BLaER1 (cell line): ENCODE data around the gene DMKN.

Experiments used
- H3K27ac ChIP-seq: shearing (Covaris generic); formaldehyde crosslinking; 2 replicates; pipeline ENCODE4 v1.8.1; 2022
- H3K27me3 ChIP-seq: shearing (Covaris generic); formaldehyde crosslinking; 2 replicates; pipeline ENCODE4 v1.8.1; 2022
- H3K36me3 ChIP-seq: shearing (Covaris generic); formaldehyde crosslinking; 2 replicates; pipeline ENCODE4 v1.8.1; 2022
- H3K4me1 ChIP-seq: shearing (Covaris generic); formaldehyde crosslinking; 2 replicates; pipeline ENCODE4 v1.8.1; 2022
- H3K4me2 ChIP-seq: shearing (Covaris generic); formaldehyde crosslinking; 2 replicates; pipeline ENCODE4 v1.8.1; 2022
- H3K4me3 ChIP-seq: shearing (Covaris generic); formaldehyde crosslinking; 2 replicates; pipeline ENCODE4 v1.8.1; 2022
- H3K9ac ChIP-seq: shearing (Covaris generic); formaldehyde crosslinking; 2 replicates; pipeline ENCODE4 v1.8.1; 2022
- H3K9me3 ChIP-seq: shearing (Covaris generic); formaldehyde crosslinking; 2 replicates; pipeline ENCODE4 v1.8.1; 2022
- H4K20me1 ChIP-seq: shearing (Covaris generic); formaldehyde crosslinking; 2 replicates; pipeline ENCODE4 v1.8.1; 2022
- Cebpa-rat ChIP-seq: shearing (Covaris generic); IDR thresholded peaks from 2 replicates; pipeline ENCODE4 v1.8.1; 2022

DMKN gene

DNA sequence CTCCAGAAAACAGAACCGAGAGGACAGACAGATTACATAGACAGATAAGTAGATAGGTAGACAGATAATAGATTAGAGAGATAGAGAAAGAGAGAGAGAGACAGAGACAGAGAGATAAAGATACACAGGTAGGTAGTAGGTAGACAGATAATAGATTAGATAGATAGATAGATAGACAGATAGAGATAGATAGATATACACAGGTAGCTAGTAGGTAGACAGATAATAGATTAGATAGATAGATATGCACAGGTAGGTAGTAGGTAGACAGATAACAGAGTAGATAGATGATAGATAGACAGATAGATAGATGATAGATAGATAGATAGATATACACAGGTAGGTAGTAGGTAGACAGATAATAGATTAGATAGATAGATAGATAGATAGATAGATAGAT, 55.3 kb downstream of the DMKN start:
- no peaks in the 10 kb centered on the region for H3K36me3 ChIP-seq
- H4K20me1 ChIP-seq, result no peaks in the 10 kb centered on the region
- TF ChIP-seq Cebpa-rat, result no peak
- H3K9ac ChIP-seq, result no peak overlapping the region
- peaks cover 54% of the 10 kb centered on the region for H3K4me1 ChIP-seq
- no peak overlapping the region for H3K27ac ChIP-seq
- H3K4me2 ChIP-seq, result peak overlapping the region; percentile 94; the same call in 1 of the 2 replicates
- H3K27me3 ChIP-seq, result no peaks in the 10 kb centered on the region
- H3K4me3 ChIP-seq, result no peak overlapping the region
- no peaks in the 10 kb centered on the region for H3K9me3 ChIP-seq

DNA sequence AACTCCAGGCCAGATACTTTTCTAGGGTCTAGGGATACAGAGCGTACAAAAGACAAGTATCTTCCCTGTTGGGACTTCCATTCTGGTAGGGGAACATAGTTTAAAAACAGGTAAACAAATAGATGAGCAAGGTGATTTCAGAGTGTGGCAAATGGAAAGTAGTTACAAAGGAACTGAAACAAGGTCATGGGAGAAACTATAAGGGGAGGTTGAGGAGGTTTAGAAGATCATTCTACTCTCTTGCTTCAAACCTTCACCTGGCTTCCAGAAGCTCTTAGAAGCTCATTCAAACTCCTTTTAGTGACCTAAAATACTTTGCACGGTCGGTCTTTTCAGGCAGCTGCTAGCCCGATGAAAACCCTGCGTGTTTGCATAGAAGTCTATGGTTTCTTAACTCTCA, 56.3 kb downstream of the DMKN start:
- no peak overlapping the region for H3K27ac ChIP-seq
- no peak for TF ChIP-seq Cebpa-rat
- H3K9ac ChIP-seq, result no peak overlapping the region
- no peaks in the 10 kb centered on the region for H3K27me3 ChIP-seq
- H3K4me3 ChIP-seq, result no peak overlapping the region
- peaks cover 53% of the 10 kb centered on the region for H3K4me1 ChIP-seq
- H3K9me3 ChIP-seq, result no peaks in the 10 kb centered on the region
- no peaks in the 10 kb centered on the region for H3K36me3 ChIP-seq
- no peaks in the 10 kb centered on the region for H4K20me1 ChIP-seq
- H3K4me2 ChIP-seq, result no peak overlapping the region

DNA sequence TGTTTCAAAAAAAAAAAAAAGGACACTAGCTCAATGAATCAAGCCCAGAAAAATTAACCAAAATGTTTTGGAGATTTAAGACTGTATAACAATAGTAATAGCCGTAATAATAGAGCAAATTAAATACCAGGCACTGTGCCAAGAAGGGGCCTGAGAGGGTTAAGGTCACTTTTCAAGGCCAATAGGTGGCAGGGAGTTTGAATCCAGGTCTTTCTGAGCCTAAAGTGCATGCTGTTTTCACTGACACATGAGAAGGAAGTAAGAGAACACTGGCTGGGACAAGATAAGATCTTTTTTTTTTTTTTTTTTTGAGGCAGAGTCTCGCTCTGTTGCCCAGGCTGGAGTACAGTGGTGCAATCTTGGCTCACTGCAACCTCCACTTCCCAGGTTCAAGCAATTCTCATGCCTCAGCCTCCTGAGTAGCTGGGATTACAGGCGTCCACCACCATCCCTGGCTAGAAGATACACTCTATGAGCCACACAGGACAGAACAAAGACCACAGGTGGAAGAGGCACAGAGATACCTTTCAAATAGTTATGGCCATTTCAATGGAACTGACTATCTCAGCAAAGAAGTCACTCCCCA, 57.7 kb downstream of the DMKN start:
- Histone ChIP-seq H3K27me3 (no peaks in the 10 kb centered on the region), H3K9ac (no peak overlapping the region), H3K4me2 (0 out of 2 replicates have a peak overlapping the region, but pooled peaks have one; percentile 13), H4K20me1 (no peaks in the 10 kb centered on the region), H3K4me3 (no peak overlapping the region), H3K36me3 (no peaks in the 10 kb centered on the region), H3K4me1 (peaks cover 53% of the 10 kb centered on the region), H3K9me3 (no peaks in the 10 kb centered on the region), H3K27ac (no peak overlapping the region)
- no peak for TF ChIP-seq Cebpa-rat

- no peak for TF ChIP-seq Cebpa-rat
- H3K9ac ChIP-seq, result no peak overlapping the region
- no peak overlapping the region for H3K4me3 ChIP-seq
- H4K20me1 ChIP-seq, result no peaks in the 10 kb centered on the region
- no peaks in the 10 kb centered on the region for H3K27me3 ChIP-seq
- peaks cover 51% of the 10 kb centered on the region for H3K4me1 ChIP-seq
- H3K27ac ChIP-seq, result no peak overlapping the region
- no peaks in the 10 kb centered on the region for H3K9me3 ChIP-seq
- no peak overlapping the region for H3K4me2 ChIP-seq
- no peaks in the 10 kb centered on the region for H3K36me3 ChIP-seq
Measured at GRCh38 chr19:35454663-35455062, 58.8 kb downstream of the DMKN start.

GRCh38 chr19:35451338-35452096, 61.9 kb downstream of the DMKN start:
- Histone ChIP-seq H3K4me2 (peak overlapping the region; percentile 69), H3K9ac (no peak overlapping the region), H3K9me3 (no peaks in the 10 kb centered on the region), H3K4me3 (no peak overlapping the region), H3K36me3 (no peaks in the 10 kb centered on the region), H3K4me1 (peaks cover 60% of the 10 kb centered on the region), H3K27ac (no peak overlapping the region), H4K20me1 (no peaks in the 10 kb centered on the region), H3K27me3 (no peaks in the 10 kb centered on the region)
- no peak for TF ChIP-seq Cebpa-rat

GRCh38 chr19:35449359-35450043, 63.9 kb downstream of the DMKN start:
- Histone ChIP-seq H3K9me3 (no peaks in the 10 kb centered on the region), H3K4me2 (peak overlapping the region; percentile 65), H3K27me3 (no peaks in the 10 kb centered on the region), H3K4me1 (peaks cover 53% of the 10 kb centered on the region), H4K20me1 (no peaks in the 10 kb centered on the region), H3K4me3 (no peak overlapping the region), H3K36me3 (no peaks in the 10 kb centered on the region), H3K27ac (no peak overlapping the region), H3K9ac (no peak overlapping the region)
- TF ChIP-seq Cebpa-rat, result no peak

DNA sequence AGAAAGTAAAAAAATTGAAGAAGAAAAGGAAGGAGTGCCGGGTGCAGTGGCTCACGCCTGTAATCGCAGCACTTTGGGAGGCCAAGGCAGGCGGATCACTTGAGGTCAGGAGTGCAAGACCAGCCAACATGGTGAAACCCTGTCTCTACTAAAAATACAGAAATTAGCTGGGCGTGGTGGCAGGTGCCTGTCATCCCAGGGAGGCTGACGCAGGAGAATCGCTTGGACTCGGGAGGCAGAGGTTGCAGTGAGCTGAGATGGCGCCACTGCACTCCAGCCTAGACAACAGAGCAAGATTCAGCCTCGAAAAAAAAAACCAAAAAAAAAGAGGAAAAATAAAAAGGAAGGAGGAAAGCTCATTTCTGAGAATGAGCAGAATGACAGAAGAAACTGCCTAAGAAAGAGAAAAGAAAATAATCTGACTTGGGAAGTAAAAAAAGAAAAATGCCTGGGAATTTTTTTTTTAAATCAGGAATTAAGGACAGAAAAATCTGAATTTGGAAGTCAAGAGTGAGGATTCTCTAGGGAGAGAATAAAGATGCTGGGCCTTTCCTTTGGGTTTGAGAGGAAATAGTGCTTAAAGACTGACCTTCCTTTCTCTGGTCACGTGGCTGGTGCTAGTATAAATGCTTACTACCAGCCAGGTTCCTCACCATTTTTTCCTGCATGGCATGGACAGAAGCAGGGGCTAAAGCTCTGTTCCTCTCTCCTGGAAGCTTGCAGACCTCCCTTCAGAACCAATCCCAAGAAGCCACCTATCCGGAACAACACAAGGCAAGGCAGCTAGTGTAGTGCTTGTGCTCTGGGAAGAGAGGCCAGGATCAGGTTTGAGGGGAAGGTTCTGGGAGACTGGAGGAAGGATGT, 65.6 kb downstream of the DMKN start, which contains the start of gene FFAR2:
Gene FFAR2, plus strand, starts transcription at position 652 of the 864 bp plus-strand sequence. CDS start 1,458 bp downstream, outside the sequence.
- Histone ChIP-seq H3K36me3 (no peaks in the 10 kb centered on the region), H3K4me2 (peak within 1 kb of the TSS; percentile 65), H3K9ac (no peak within 1 kb of the TSS), H3K4me3 (no peak within 1 kb of the TSS), H3K9me3 (no peaks in the 10 kb centered on the region), H4K20me1 (no peaks in the 10 kb centered on the region), H3K27ac (no peak within 1 kb of the TSS), H3K4me1 (peaks cover 54% of the 10 kb centered on the region), H3K27me3 (no peaks in the 10 kb centered on the region)
- TF ChIP-seq Cebpa-rat, result no peak
